A673 (cell line): Measurements from ENCODE around the gene GSE1. TPM values are rescaled to one million over a fixed set of nuclear protein-coding genes. Genes with fewer than 3 reads are reported as not detected.
A peak's percentile ranks its signal among the peaks of the same experiment; 100 is the strongest.

ENCODE experiments used
- BruUV-seq: library from RNA; stranded (reverse); fragments of 400-500 nt; replicated peaks from 2 replicates; lab custom pipeline; 2021; lab: Mats Ljungman, UMichigan
- CTCF ChIA-PET: fragments of 300-600 bp; sonication (Branson Sonifier 250); formaldehyde crosslinking; loops from one replicate; lab custom pipeline; 2022; ENCODE audit warnings: antibody characterized with exemption; lab: Charles Lee
- POLR2A ChIA-PET: fragments of 300-600 bp; sonication (Branson Sonifier 250); formaldehyde crosslinking; loops from one replicate; lab custom pipeline; 2022; ENCODE audit warnings: antibody characterized with exemption; ENCODE audit not compliant: low non-redundant PET; lab: Charles Lee
- DNase-seq: peaks from one replicate; pipeline ENCODE4 v3.0.0-alpha.2; 2015; ENCODE audit warnings: low spot score
- H3K27ac ChIP-seq: fragments of 200-600 bp; sonication (generic); 2 replicates; pipeline ENCODE4 v1.5.1; 2016; ENCODE audit warnings: mixed run types, low read depth, mild to moderate bottlenecking, mixed read lengths, antibody characterized with exemption, low read length; ENCODE audit not compliant: poor library complexity, severe bottlenecking
- H3K27me3 ChIP-seq: fragments of 200-600 bp; sonication (generic); replicated peaks from 2 replicates; pipeline ENCODE4 v1.6.1; 2017; ENCODE audit warnings: mixed run types, low read depth, mild to moderate bottlenecking, mixed read lengths, antibody characterized with exemption, low read length; ENCODE audit not compliant: insufficient read depth, poor library complexity
- H3K36me3 ChIP-seq: fragments of 200-600 bp; sonication (generic); 2 replicates; pipeline ENCODE4 v1.6.1; 2016; ENCODE audit warnings: mixed run types, mild to moderate bottlenecking, mixed read lengths, antibody characterized with exemption, low read length; ENCODE audit not compliant: insufficient read depth, poor library complexity, severe bottlenecking
- H3K4me1 ChIP-seq: fragments of 200-600 bp; sonication (generic); 2 replicates; pipeline ENCODE4 v1.6.1; 2017; ENCODE audit warnings: mixed run types, mild to moderate bottlenecking, mixed read lengths, antibody characterized with exemption, low read length; ENCODE audit not compliant: insufficient read depth, poor library complexity, severe bottlenecking
- H3K4me3 ChIP-seq: fragments of 200-600 bp; sonication (generic); 2 replicates; pipeline ENCODE4 v1.5.1; 2016; ENCODE audit warnings: low read depth, mixed run types, mild to moderate bottlenecking, mixed read lengths, low read length; ENCODE audit not compliant: poor library complexity, severe bottlenecking
- H3K9me3 ChIP-seq: fragments of 200-600 bp; sonication (generic); 2 replicates; pipeline ENCODE4 v1.6.1; 2016; ENCODE audit warnings: mixed run types, low read depth, mild to moderate bottlenecking, mixed read lengths, antibody characterized with exemption, low read length; ENCODE audit not compliant: poor library complexity, severe bottlenecking
- EZH2 ChIP-seq: fragments of 200-600 bp; sonication (generic); IDR thresholded peaks from 2 replicates; pipeline ENCODE4 v1.6.1; 2017; ENCODE audit warnings: borderline replicate concordance, low read depth, mild to moderate bottlenecking, mixed read lengths, antibody characterized with exemption, low read length; ENCODE audit not compliant: poor library complexity, severe bottlenecking
- intact Hi-C: fragments of 100-400 bp; cut with micrococcal nuclease; formaldehyde crosslinking; loops from one replicate; pipeline ENCODE4 v1.10.0; 2022; ENCODE audit not compliant: unreplicated experiment
- total RNA-seq: library from RNA; stranded (reverse); gene quantifications from 2 replicates; pipeline ENCODE4 v1.2.3, GENCODE V29; 2021
- TF ChIP-seq, protein P1 (sequence below): fragments of 300-800, 200-600 bp; sonication (generic); conservative IDR thresholded peaks from 2 replicates; pipeline ENCODE4 v1.5.1; 2017; ENCODE audit warnings: low read depth, mild to moderate bottlenecking, antibody characterized with exemption, low read length, moderate library complexity, mixed read lengths

Gene GSE1
- total RNA-seq, 1 experiment from 2014 or later, result 64.2 TPM

DNA sequence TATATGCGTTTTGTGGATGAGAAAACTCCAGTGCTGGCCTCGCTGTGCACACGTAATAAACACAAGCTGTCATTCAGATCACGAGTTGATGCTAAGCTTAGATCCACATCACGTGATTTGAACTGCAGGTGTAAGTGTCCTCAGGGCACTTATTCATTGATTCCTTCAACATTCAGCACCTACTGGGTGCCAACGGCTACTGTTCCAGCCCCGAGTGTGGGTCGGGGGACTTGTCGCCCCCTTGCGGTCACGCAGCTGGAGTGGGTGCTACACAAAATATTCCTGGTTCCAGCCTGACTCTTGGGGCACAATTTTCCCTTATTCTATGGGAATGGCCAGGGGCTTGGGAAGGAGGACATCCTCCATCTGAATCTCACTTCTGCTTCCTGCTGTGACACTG is 105.6 kb downstream of the GSE1 start:
- Histone ChIP-seq H3K9me3 (no peaks in the 10 kb centered on the region), H3K36me3 (no peaks in the 10 kb centered on the region), H3K27ac (no peak overlapping the region), H3K4me1 (peaks cover 23% of the 10 kb centered on the region), H3K4me3 (no peak overlapping the region), H3K27me3 (no peaks in the 10 kb centered on the region)
- DNase-seq, result peak; percentile 29
- POLR2A ChIA-PET, result no interaction called here
- no peak for TF ChIP-seq EZH2
- TF ChIP-seq, protein P1, sequence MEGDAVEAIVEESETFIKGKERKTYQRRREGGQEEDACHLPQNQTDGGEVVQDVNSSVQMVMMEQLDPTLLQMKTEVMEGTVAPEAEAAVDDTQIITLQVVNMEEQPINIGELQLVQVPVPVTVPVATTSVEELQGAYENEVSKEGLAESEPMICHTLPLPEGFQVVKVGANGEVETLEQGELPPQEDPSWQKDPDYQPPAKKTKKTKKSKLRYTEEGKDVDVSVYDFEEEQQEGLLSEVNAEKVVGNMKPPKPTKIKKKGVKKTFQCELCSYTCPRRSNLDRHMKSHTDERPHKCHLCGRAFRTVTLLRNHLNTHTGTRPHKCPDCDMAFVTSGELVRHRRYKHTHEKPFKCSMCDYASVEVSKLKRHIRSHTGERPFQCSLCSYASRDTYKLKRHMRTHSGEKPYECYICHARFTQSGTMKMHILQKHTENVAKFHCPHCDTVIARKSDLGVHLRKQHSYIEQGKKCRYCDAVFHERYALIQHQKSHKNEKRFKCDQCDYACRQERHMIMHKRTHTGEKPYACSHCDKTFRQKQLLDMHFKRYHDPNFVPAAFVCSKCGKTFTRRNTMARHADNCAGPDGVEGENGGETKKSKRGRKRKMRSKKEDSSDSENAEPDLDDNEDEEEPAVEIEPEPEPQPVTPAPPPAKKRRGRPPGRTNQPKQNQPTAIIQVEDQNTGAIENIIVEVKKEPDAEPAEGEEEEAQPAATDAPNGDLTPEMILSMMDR, result peak; percentile 62
- CTCF ChIA-PET, result no interaction called here
- intact Hi-C loops, result loop anchor here (1.0 to 10.0 kb wide), 5 partner anchors 43 to 604 kb away; partner anchors contain the start of gene CIBAR2
- no TSS peak for BruUV-seq

DNA sequence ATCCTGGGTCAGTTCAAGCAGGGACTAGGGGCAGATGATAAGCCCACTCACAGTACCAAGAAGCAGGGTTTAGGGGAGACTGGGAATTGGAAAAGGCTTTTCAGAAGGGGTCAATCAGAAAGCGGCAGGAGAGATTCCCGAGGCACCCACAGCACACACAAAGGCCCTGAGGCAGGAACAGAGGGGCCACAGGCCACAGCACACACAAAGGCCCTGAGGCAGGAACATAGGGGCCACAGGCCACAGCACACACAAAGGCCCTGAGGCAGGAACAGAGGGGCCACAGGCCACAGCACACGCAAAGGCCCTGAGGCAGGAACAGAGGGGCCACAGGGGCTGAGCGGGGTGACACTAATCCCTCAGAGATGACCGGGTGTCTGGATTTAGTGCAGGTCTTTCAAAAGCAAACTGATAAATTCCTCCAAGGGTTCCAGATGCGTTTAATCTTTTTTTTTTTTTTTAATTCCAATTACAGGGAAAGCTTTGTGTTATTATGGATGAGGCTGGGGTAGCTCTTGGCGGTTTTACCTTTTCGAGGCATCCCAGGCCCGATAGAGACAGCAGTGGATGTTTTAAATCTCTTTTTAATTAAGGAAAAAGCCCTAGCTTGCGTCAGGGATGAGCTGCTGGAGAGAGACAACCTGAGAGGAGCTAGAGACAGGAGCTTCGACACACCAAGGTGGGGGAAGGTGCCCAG is 106.6 kb downstream of the GSE1 start:
- POLR2A ChIA-PET, result interaction anchor here (0.6 kb wide), 2 partner anchors 10 to 17 kb away, joined by 3 to 8 read pairs; no protein-coding TSS in a partner anchor

DNA sequence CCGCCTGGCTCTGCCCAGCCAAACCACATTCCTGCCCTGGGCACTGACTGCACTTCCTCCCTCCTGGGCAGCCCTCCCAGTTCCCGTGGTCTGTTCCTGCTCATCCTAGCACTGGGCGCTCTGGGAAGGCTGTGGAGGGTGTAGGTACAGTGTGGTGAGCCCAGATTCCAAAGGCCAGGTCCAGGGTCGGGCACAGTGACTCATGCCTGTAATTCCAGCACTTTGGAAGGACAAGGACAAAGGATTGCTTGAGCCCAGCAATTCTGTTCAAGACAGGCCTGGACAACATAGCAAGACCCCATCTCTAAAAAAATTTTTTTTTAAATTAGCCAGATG is 107.1 kb downstream of the GSE1 start:
- POLR2A ChIA-PET, result interaction anchor here (0.6 kb wide), 2 partner anchors 11 to 16 kb away, joined by 3 to 8 read pairs; no protein-coding TSS in a partner anchor
- H3K9me3 ChIP-seq, result no peaks in the 10 kb centered on the region
- H3K4me3 ChIP-seq, result no peak overlapping the region
- no peaks in the 10 kb centered on the region for H3K27me3 ChIP-seq
- CTCF ChIA-PET, result interaction anchor here (0.7 kb wide), 1 partner anchor 104 kb away, joined by 3 read pairs; no protein-coding TSS in a partner anchor
- BruUV-seq, result no TSS peak
- H3K4me1 ChIP-seq, result peaks cover 20% of the 10 kb centered on the region
- H3K36me3 ChIP-seq, result no peaks in the 10 kb centered on the region
- no peak overlapping the region for H3K27ac ChIP-seq
- no peak for TF ChIP-seq EZH2
- TF ChIP-seq, protein P1, result no peak
- DNase-seq, result no peak
- intact Hi-C loops, result no loop called here

More for the DNA sequence above, 106.6 kb downstream of the GSE1 start:
- CTCF ChIA-PET, result interaction anchor here (0.7 kb wide), 1 partner anchor 104 kb away, joined by 3 read pairs; no protein-coding TSS in a partner anchor
- Histone ChIP-seq H3K9me3 (no peaks in the 10 kb centered on the region), H3K4me1 (peaks cover 23% of the 10 kb centered on the region), H3K27ac (no peak overlapping the region), H3K36me3 (no peaks in the 10 kb centered on the region), H3K27me3 (no peaks in the 10 kb centered on the region), H3K4me3 (no peak overlapping the region)
- TF ChIP-seq, protein P1, result no peak
- no peak for TF ChIP-seq EZH2
- no peak for DNase-seq
- no TSS peak for BruUV-seq
- intact Hi-C loops, result loop anchor here (5.0 to 10.0 kb wide), 3 partner anchors 327 to 605 kb away; partner anchors contain the start of gene CIBAR2
